HepG2 (cell line): Measurements from ENCODE around the gene RELB. TPM values are rescaled to one million over a fixed set of nuclear protein-coding genes. Genes with fewer than 3 reads are reported as not detected.
A peak's percentile ranks its signal among the peaks of the same experiment; 100 is the strongest.

Source experiments
- ATAC-seq: fragments of 200-7000 bp; cut with Tn5 transposase; 3 replicates; pipeline ENCODE4 v1.9.1; 2020; ENCODE audit warnings: mild to moderate bottlenecking, moderate library complexity
- BruUV-seq: library from RNA; stranded (reverse); fragments of 400-500 nt; replicated peaks from 2 replicates; lab custom pipeline; 2021; lab: Mats Ljungman, UMichigan
- CTCF ChIA-PET: fragments of 300-600 bp; formaldehyde crosslinking; extraction: SDS; loops from one replicate; lab custom pipeline; 2021; ENCODE audit warnings: low total read pairs, inconsistent platforms, low intra/inter-chr PET ratio; lab: Yijun Ruan, JAX
- POLR2A ChIA-PET: fragments of 350-600 bp; sonication (Branson Sonifier 250); formaldehyde crosslinking; loops from one replicate; lab custom pipeline; 2020; ENCODE audit warnings: antibody characterized with exemption, inconsistent platforms; lab: Yijun Ruan, JAX
- DNase-seq: peaks from one replicate; pipeline ENCODE4 v3.0.0-alpha.2; 2015; ENCODE audit warnings: low spot score
- FAIRE-seq: peaks from 3 replicates; lab custom pipeline; 2011; peaks lifted over from hg19 to GRCh38; lab: Jason Lieb, UNC
- H2AFZ ChIP-seq: one replicate; pipeline ENCODE4 v1.6.1; 2011; ENCODE audit warnings: low read length, inconsistent platforms
- H3K27ac ChIP-seq: fragments of 300-600 bp; 3 replicates; pipeline ENCODE4 v1.8.0; 2011; ENCODE audit warnings: mixed run types, mild to moderate bottlenecking, mixed read lengths, low read length, inconsistent platforms; ENCODE audit not compliant: insufficient read depth; ENCODE audit errors: extremely low read length
- H3K27me3 ChIP-seq, 2 experiments: fragments of 200-600 bp in 1 of 2; 2 replicates in 1 of 2; 3 replicates in 1 of 2; pipeline versions ENCODE4 v1.6.0 to v1.8.0; 2011; ENCODE audit warnings: low read length in 2 of 2, mild to moderate bottlenecking in 2 of 2, moderate library complexity in 2 of 2, inconsistent platforms in 1 of 2; ENCODE audit not compliant: insufficient read depth in 2 of 2, control insufficient read depth in 1 of 2
- H3K36me3 ChIP-seq, 2 experiments: fragments of 200-600 bp in 1 of 2; replicated peaks in 1 of 2; 2 replicates in 1 of 2; 3 replicates in 1 of 2; pipeline versions ENCODE4 v1.5.1 to v1.8.0; 2011; ENCODE audit warnings: low read length in 2 of 2, inconsistent platforms in 1 of 2; ENCODE audit not compliant: insufficient read depth in 2 of 2, control insufficient read depth in 1 of 2
- H3K4me1 ChIP-seq: 2 replicates; pipeline ENCODE4 v1.5.1; 2012; ENCODE audit warnings: low read length, inconsistent platforms; ENCODE audit not compliant: insufficient read depth
- H3K4me2 ChIP-seq: 2 replicates; pipeline ENCODE4 v1.6.0; 2011; ENCODE audit warnings: low read depth, low read length, inconsistent platforms
- H3K4me3 ChIP-seq, 3 experiments: fragments of 200-600 bp in 1 of 3; sonication (generic), shearing (Covaris generic) in 1 of 3; replicated peaks in 1 of 3; 2 replicates each; pipeline ENCODE4 v1.5.1; 2011 to 2016; ENCODE audit warnings: low read length in 3 of 3, inconsistent platforms in 2 of 3, low read depth in 2 of 3, mild to moderate bottlenecking in 2 of 3, control low read depth in 1 of 3, mixed read lengths in 1 of 3; ENCODE audit not compliant: insufficient read depth in 1 of 3
- H3K79me2 ChIP-seq: one replicate; pipeline ENCODE4 v1.6.1; 2011; ENCODE audit warnings: low read length, inconsistent platforms; ENCODE audit not compliant: insufficient read depth
- H3K9ac ChIP-seq: 2 replicates; pipeline ENCODE4 v1.6.0; 2011; ENCODE audit warnings: mild to moderate bottlenecking, low read depth, low read length, inconsistent platforms; ENCODE audit not compliant: insufficient read depth
- H3K9me3 ChIP-seq: 2 replicates; pipeline ENCODE4 v1.5.1; 2012; ENCODE audit warnings: mild to moderate bottlenecking, low read length
- H4K20me1 ChIP-seq: 2 replicates; pipeline ENCODE4 v1.6.0; 2011; ENCODE audit warnings: inconsistent platforms, mild to moderate bottlenecking, low read length, moderate library complexity; ENCODE audit not compliant: insufficient read depth
- ATF7 ChIP-seq, 2 experiments: fragments of 450-650 bp in 1 of 2; sonication (generic) in 1 of 2; formaldehyde crosslinking in 1 of 2; IDR thresholded peaks; 2 replicates each; pipeline versions ENCODE4 v1.4.0 to v1.6.1; 2016 to 2020; ENCODE audit warnings: antibody characterized with exemption in 1 of 2, mild to moderate bottlenecking in 1 of 2, missing genetic modification reagents in 1 of 2
- CEBPB ChIP-seq: IDR thresholded peaks from 2 replicates; pipeline ENCODE4 v1.6.1; 2011; ENCODE audit warnings: low read depth, low read length, improper control_type of control experiment, borderline replicate concordance
- CEBPG ChIP-seq: IDR thresholded peaks from 2 replicates; pipeline ENCODE4 v1.6.1; 2016
- CREB1 ChIP-seq, 2 experiments: fragments of 450-650 bp in 1 of 2; IDR thresholded peaks; 2 replicates each; pipeline ENCODE4 v1.6.1; 2016 to 2017; ENCODE audit warnings: control low read depth in 1 of 2, mild to moderate bottlenecking in 1 of 2, missing compliant biosample characterization in 1 of 2, missing genetic modification characterization in 1 of 2
- HNF4A ChIP-seq: sonication (generic); formaldehyde crosslinking; IDR thresholded peaks from 2 replicates; pipeline ENCODE4 v1.4.0; 2020; ENCODE audit warnings: missing genetic modification reagents
- HNF4G ChIP-seq, 2 experiments: sonication (generic) in 1 of 2; formaldehyde crosslinking in 1 of 2; IDR thresholded peaks; 2 replicates each; pipeline versions ENCODE4 v1.4.0 to v1.6.1; 2011 to 2020; ENCODE audit warnings: borderline replicate concordance in 2 of 2, low read depth in 2 of 2, mild to moderate bottlenecking in 2 of 2, low read length in 1 of 2, missing genetic modification reagents in 1 of 2, moderate library complexity in 1 of 2
- MBNL3 ChIP-seq: fragments of 250-450 bp; sonication (Bioruptor Pico); conservative IDR thresholded peaks from 2 replicates; pipeline ENCODE4 v1.8.0; 2022; ENCODE audit warnings: mild to moderate bottlenecking, inconsistent platforms
- NFRKB ChIP-seq: fragments of 450-650 bp; IDR thresholded peaks from 2 replicates; pipeline ENCODE4 v1.6.1; 2017
- ZKSCAN1 ChIP-seq: fragments of 150-350 bp; IDR thresholded peaks from 2 replicates; pipeline ENCODE4 v1.6.1; 2014; ENCODE audit warnings: low read length
- ZNF337 ChIP-seq: sonication (generic); formaldehyde crosslinking; IDR thresholded peaks from 2 replicates; pipeline ENCODE4 v1.5.1; 2020; ENCODE audit warnings: missing genetic modification reagents, low read depth, mild to moderate bottlenecking, borderline replicate concordance
- WGBS: methylation state at CpG from one replicate; pipeline ENCODE4 v1.1.6; 2017; ENCODE audit warnings: low lambda C conversion rate; 5-methylcytosine and 5-hydroxymethylcytosine counted together
- in situ Hi-C: cut with HindIII; loops from 2 replicates; pipeline ENCODE4 v1.10.0; 2017; ENCODE audit warnings: low pct_unique_long_range_greater_than_20kb; ENCODE audit not compliant: extremely low pct_ligation_motif_present
- intact Hi-C: fragments of 100-400 bp; cut with micrococcal nuclease; formaldehyde crosslinking; loops from one replicate; pipeline ENCODE4 v1.10.0; 2022; ENCODE audit not compliant: unreplicated experiment
- polyA plus RNA-seq, 8 experiments: library from polyadenylated mRNA; depleted of rRNA in 3 of 8; stranded (reverse) in 7 of 8; unstranded in 1 of 8; fragments of >200 nt; fragmentation: Illumina TruSeq in 4 of 8; extraction: Trizol in 4 of 8; gene quantifications; 2 replicates each; pipeline versions ENCODE4 v1.2.1 to v1.2.3, GENCODE V29; 2011 to 2016; ENCODE audit warnings: low read depth in 4 of 8, missing spikeins in 1 of 8, mixed read lengths in 1 of 8; ENCODE audit not compliant: insufficient read depth in 1 of 8
- total RNA-seq, 5 experiments: library from RNA; depleted of rRNA; stranded (reverse); fragments of >200 nt; fragmentation: Illumina TruSeq; extraction: Trizol; gene quantifications; 2 replicates each; pipeline ENCODE4 v1.2.3, GENCODE V29; 2016; ENCODE audit warnings: low read depth in 1 of 5
- TF ChIP-seq, protein P1 (sequence below): sonication (generic); formaldehyde crosslinking; conservative IDR thresholded peaks from 2 replicates; pipeline ENCODE4 v1.4.0; 2020; ENCODE audit warnings: mild to moderate bottlenecking, missing genetic modification reagents, moderate library complexity
- TF ChIP-seq, protein P2 (sequence below): sonication (generic); formaldehyde crosslinking; IDR thresholded peaks from 2 replicates; pipeline ENCODE4 v1.4.0; 2020; ENCODE audit warnings: missing genetic modification reagents, mild to moderate bottlenecking, borderline replicate concordance
- TF ChIP-seq, protein P3 (sequence below): sonication (generic); formaldehyde crosslinking; IDR thresholded peaks from 2 replicates; pipeline ENCODE4 v1.8.1; 2022; ENCODE audit warnings: mild to moderate bottlenecking, missing genetic modification reagents

RELB gene
- total and polyA plus RNA-seq, 2 of the 13 experiments (the other 11 are each of a cell fraction or from before 2014, with no cell fraction given), result 1.9 to 3.5 TPM

DNA sequence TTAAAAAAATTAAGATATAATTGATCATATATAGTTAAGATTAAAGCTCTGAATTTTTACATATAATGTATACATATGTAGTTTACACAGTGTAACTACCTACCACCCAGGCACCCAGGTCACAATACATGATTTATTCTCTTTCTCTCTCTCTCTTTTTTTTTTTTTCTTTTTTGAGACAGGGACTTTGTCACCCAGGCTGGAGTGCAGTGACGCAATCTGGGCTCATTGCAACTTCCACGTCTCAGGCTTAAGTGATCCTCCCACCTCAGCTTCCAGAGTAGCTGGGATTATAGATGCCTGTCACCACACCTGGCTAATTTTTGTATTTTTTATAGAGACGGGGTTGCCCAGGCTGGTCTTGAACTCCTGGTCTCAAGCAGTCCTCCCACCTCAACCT is 18.8 kb downstream of the RELB start:
- POLR2A ChIA-PET, result interaction anchor here (0.9 to 3.1 kb wide), 2 partner anchors 19 to 25 kb away, joined by 5 to 8 read pairs; partner anchors contain the start of gene CLASRP
- no peak overlapping the region for H3K4me3 ChIP-seq
- H3K36me3 ChIP-seq, result no peaks in the 10 kb centered on the region
- WGBS, result 40% methylated on average over 3 of the region's 3 CpGs
- FAIRE-seq (peak; percentile 18), ATAC-seq (no peak; the same call in 2 of the 3 replicates), DNase-seq (peak; percentile 58)
- H3K4me2 ChIP-seq, result no peak overlapping the region
- no peaks in the 10 kb centered on the region for H3K79me2 ChIP-seq
- no peak overlapping the region for H3K9ac ChIP-seq
- BruUV-seq, result no TSS peak
- no peaks in the 10 kb centered on the region for H3K27me3 ChIP-seq
- intact Hi-C loops (no loop called here), in situ Hi-C loops (no loop called here)
- no peaks in the 10 kb centered on the region for H4K20me1 ChIP-seq
- no peak overlapping the region for H3K27ac ChIP-seq
- 0 out of 2 replicates have a peak, but pooled peaks cover 16% of the 10 kb centered on the region for H3K4me1 ChIP-seq
- H2AFZ ChIP-seq, result no peak overlapping the region
- TF ChIP-seq CEBPB (peak; percentile 87), NFRKB (no peak), HNF4A (CRISPR knock-in tag) (peak; percentile 68), CEBPG (peak; percentile 85), ZKSCAN1 (no peak), ZNF337 (no peak), ATF7 (IDR thresholded peaks at IDR 0.05) (peak; percentile 64; the same call in 1 of the 2 replicates), ATF7 (CRISPR knock-in tag; IDR thresholded peaks at IDR 0.05) (no peak), HNF4G (IDR thresholded peaks at IDR 0.05; ENCODE audit: borderline replicate concordance, low read depth, low read length) (peak; percentile 53; the same call in 1 of the 2 replicates), HNF4G (CRISPR knock-in tag; IDR thresholded peaks at IDR 0.05; ENCODE audit: borderline replicate concordance, low read depth) (no peak), MBNL3 (no peak), CREB1 (IDR thresholded peaks at IDR 0.05) (no peak), CREB1 (CRISPR knock-in tag; IDR thresholded peaks at IDR 0.05) (peak; percentile 43; the same call in 1 of the 2 replicates)
- TF ChIP-seq, protein P1, sequence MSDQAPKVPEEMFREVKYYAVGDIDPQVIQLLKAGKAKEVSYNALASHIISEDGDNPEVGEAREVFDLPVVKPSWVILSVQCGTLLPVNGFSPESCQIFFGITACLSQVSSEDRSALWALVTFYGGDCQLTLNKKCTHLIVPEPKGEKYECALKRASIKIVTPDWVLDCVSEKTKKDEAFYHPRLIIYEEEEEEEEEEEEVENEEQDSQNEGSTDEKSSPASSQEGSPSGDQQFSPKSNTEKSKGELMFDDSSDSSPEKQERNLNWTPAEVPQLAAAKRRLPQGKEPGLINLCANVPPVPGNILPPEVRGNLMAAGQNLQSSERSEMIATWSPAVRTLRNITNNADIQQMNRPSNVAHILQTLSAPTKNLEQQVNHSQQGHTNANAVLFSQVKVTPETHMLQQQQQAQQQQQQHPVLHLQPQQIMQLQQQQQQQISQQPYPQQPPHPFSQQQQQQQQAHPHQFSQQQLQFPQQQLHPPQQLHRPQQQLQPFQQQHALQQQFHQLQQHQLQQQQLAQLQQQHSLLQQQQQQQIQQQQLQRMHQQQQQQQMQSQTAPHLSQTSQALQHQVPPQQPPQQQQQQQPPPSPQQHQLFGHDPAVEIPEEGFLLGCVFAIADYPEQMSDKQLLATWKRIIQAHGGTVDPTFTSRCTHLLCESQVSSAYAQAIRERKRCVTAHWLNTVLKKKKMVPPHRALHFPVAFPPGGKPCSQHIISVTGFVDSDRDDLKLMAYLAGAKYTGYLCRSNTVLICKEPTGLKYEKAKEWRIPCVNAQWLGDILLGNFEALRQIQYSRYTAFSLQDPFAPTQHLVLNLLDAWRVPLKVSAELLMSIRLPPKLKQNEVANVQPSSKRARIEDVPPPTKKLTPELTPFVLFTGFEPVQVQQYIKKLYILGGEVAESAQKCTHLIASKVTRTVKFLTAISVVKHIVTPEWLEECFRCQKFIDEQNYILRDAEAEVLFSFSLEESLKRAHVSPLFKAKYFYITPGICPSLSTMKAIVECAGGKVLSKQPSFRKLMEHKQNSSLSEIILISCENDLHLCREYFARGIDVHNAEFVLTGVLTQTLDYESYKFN (CRISPR knock-in tag), result peak; percentile 36; the same call in 1 of the 2 replicates
- TF ChIP-seq, protein P2, sequence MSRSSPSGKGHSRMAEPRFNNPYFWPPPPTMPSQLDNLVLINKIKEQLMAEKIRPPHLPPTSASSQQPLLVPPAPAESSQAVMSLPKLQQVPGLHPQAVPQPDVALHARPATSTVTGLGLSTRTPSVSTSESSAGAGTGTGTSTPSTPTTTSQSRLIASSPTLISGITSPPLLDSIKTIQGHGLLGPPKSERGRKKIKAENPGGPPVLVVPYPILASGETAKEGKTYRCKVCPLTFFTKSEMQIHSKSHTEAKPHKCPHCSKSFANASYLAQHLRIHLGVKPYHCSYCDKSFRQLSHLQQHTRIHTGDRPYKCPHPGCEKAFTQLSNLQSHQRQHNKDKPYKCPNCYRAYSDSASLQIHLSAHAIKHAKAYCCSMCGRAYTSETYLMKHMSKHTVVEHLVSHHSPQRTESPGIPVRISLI (CRISPR knock-in tag), result peak; percentile 90
- TF ChIP-seq, protein P3, sequence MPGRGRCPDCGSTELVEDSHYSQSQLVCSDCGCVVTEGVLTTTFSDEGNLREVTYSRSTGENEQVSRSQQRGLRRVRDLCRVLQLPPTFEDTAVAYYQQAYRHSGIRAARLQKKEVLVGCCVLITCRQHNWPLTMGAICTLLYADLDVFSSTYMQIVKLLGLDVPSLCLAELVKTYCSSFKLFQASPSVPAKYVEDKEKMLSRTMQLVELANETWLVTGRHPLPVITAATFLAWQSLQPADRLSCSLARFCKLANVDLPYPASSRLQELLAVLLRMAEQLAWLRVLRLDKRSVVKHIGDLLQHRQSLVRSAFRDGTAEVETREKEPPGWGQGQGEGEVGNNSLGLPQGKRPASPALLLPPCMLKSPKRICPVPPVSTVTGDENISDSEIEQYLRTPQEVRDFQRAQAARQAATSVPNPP, result no peak
- CTCF ChIA-PET, result no interaction called here
- no peaks in the 10 kb centered on the region for H3K9me3 ChIP-seq
